ENCODE data around the gene SLC25A3. TPM values are rescaled to one million over a fixed set of nuclear protein-coding genes. Genes with fewer than 3 reads are reported as not detected.
A peak's percentile ranks its signal among the peaks of the same experiment; 100 is the strongest.
"Not testable (repeated sequence)": the region's sequence is repeated elsewhere in the genome, so short reads cannot be mapped to it uniquely, and the experiment has no call there.

Gene SLC25A3
- 508 and 518 TPM in 2 replicates for total RNA-seq

DNA sequence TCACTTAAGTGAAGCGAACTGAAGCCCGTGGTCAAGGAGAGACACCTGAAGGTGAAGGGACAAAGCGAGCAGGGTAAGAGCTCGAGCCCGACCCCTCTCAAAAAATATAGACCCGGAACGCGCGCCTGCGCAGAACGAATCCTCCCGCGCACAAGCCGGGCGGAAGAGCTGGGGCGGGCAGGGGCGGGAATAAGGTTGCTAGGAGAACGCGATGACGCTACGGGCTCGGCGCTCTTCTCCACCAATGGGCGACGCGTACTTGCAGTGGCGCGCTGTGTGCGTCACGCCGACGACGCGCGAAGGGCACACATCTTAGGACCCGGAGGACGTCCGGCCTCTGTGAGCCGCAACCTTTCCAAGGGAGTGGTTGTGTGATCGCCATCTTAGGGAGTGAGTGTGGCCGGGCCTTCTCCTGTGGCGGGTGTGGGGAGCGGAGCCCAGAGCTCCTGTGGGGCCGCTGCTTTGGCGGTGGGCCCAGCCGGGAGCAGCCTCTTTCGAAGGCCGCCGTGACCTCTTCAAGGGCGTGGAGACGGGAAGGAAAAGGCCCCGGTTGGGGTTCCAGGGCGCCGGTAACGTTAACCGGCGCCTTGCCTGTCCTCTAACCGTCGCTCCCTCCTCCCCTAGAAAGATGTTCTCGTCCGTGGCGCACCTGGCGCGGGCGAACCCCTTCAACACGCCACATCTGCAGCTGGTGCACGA is at the start of gene SLC25A3:
TSS of gene SLC25A3 (plus strand) at position 336 of the 699 bp plus-strand sequence. CDS start at position 629, 293 bp downstream.
- TF ChIP-seq CTCF (IDR thresholded peaks at IDR 0.05) = no peak
- H3K4me1 Mint-ChIP-seq = peaks cover 36% of the 10 kb centered on the region
- H3K27me3 Mint-ChIP-seq = no peaks in the 10 kb centered on the region
- CTCF ChIA-PET = interaction anchor here (0.7 to 4.8 kb wide), 6 partner anchors 12 to 103 kb away, joined by 3 to 25 read pairs (median 4); partner anchors contain the start of gene IKBIP
- POLR2A ChIA-PET = interaction anchor here (0.7 to 5.5 kb wide), 25 partner anchors 10 to 103 kb away, joined by 3 to 100 read pairs (median 5); partner anchors contain the start of genes APAF1, IKBIP and TMPO
- intact Hi-C loops (cut with micrococcal nuclease) = loop anchor here (1.0 kb wide), 6 partner anchors 14 to 90 kb away; partner anchors contain the start of gene APAF1
- H3K36me3 Mint-ChIP-seq (ENCODE audit: low read depth) = peaks cover 46% of the 10 kb centered on the region
- no peaks in the 10 kb centered on the region for H3K9me3 Mint-ChIP-seq
- peak within 1 kb of the TSS; percentile 96 for H3K4me3 Mint-ChIP-seq
- ATAC-seq (ENCODE audit: low read depth) (peak; percentile 97), DNase-seq (peak; percentile 81)
- H3K27ac Mint-ChIP-seq = peak within 1 kb of the TSS; percentile 96

DNA sequence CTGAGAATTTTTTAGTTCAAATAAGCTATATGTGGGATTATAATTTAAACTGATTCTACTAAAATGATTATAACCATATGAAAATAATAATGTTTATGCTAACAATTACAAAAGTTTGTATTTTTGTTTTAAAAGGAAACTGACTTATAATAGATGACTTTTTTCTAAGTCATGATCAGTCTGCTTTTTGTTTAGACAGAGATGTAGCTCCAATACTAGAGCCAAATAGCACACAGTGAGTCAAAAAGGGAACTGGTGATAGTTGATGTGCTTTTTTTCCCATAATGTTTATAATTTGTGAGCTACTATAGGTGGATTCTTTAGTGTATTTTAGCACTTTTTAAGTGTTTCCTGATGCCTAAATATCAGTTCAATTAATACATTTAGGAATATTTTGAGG is 49.8 kb upstream of the SLC25A3 start:
- ATAC-seq (ENCODE audit: low read depth) = no peak
- H3K4me1 Mint-ChIP-seq = no peaks in the 10 kb centered on the region
- DNase-seq = no peak
- H3K27ac Mint-ChIP-seq = no peak overlapping the region
- intact Hi-C loops (cut with micrococcal nuclease) = no loop called here
- TF ChIP-seq CTCF (IDR thresholded peaks at IDR 0.05) = no peak
- H3K27me3 Mint-ChIP-seq = no peaks in the 10 kb centered on the region
- ChIA-PET CTCF (interaction anchor here (1.8 kb wide), 1 partner anchor 10 kb away, joined by 5 read pairs; no protein-coding TSS in a partner anchor), POLR2A (interaction anchor here (1.3 kb wide), 1 partner anchor 50 kb away, joined by 4 read pairs; the partner anchor contains the start of gene SLC25A3)
- H3K4me3 Mint-ChIP-seq = no peak overlapping the region
- H3K36me3 Mint-ChIP-seq (ENCODE audit: low read depth) = peaks cover 73% of the 10 kb centered on the region
- no peaks in the 10 kb centered on the region for H3K9me3 Mint-ChIP-seq

DNA sequence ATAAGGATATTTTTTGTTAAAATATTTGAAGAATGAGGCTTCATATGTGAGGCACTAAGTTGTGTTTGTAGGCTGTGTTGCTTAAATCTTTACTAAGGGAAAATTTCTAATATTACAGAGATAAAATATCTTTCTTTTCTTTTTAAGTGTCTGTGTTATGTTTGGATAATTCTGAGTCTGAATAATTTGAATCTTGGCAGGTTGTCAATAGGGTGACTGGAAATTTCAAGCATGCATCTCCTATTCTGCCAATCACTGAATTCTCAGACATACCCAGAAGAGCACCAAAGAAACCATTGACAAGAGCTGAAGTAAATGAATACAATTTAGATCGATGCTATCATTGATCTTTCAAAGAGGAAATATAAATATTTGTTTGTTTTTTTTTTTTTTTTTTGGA is 48.7 kb upstream of the SLC25A3 start:
- POLR2A ChIA-PET = no interaction called here
- ATAC-seq (ENCODE audit: low read depth) (no peak), DNase-seq (no peak)
- no peak for TF ChIP-seq CTCF (IDR thresholded peaks at IDR 0.05)
- no peak overlapping the region for H3K27ac Mint-ChIP-seq
- CTCF ChIA-PET = interaction anchor here (1.8 kb wide), 1 partner anchor 11 kb away, joined by 5 read pairs; no protein-coding TSS in a partner anchor
- no peaks in the 10 kb centered on the region for H3K4me1 Mint-ChIP-seq
- intact Hi-C loops (cut with micrococcal nuclease) = no loop called here
- no peaks in the 10 kb centered on the region for H3K9me3 Mint-ChIP-seq
- H3K36me3 Mint-ChIP-seq (ENCODE audit: low read depth) = peaks cover 77% of the 10 kb centered on the region
- no peaks in the 10 kb centered on the region for H3K27me3 Mint-ChIP-seq
- H3K4me3 Mint-ChIP-seq = no peak overlapping the region

GRCh38 chr12:98549371-98550110 is 43.9 kb upstream of the SLC25A3 start:
- intact Hi-C loops (cut with micrococcal nuclease) = no loop called here
- ATAC-seq (ENCODE audit: low read depth) (no peak), DNase-seq (no peak)
- H3K27ac Mint-ChIP-seq = no peak overlapping the region
- ChIA-PET CTCF (no interaction called here), POLR2A (no interaction called here)
- H3K9me3 Mint-ChIP-seq = no peaks in the 10 kb centered on the region
- no peak for TF ChIP-seq CTCF (IDR thresholded peaks at IDR 0.05)
- peaks cover 61% of the 10 kb centered on the region for H3K36me3 Mint-ChIP-seq (ENCODE audit: low read depth)
- no peaks in the 10 kb centered on the region for H3K27me3 Mint-ChIP-seq
- H3K4me1 Mint-ChIP-seq = no peaks in the 10 kb centered on the region
- no peak overlapping the region for H3K4me3 Mint-ChIP-seq

GRCh38 chr12:98551787-98552186 is 41.7 kb upstream of the SLC25A3 start:
- H3K27me3 Mint-ChIP-seq = no peaks in the 10 kb centered on the region
- CTCF ChIA-PET = interaction anchor here (0.7 kb wide), 1 partner anchor 15 kb away, joined by 3 read pairs; no protein-coding TSS in a partner anchor
- no peak overlapping the region for H3K27ac Mint-ChIP-seq
- H3K4me1 Mint-ChIP-seq = no peaks in the 10 kb centered on the region
- intact Hi-C loops (cut with micrococcal nuclease) = no loop called here
- H3K4me3 Mint-ChIP-seq = no peak overlapping the region
- no peak for DNase-seq
- no peaks in the 10 kb centered on the region for H3K9me3 Mint-ChIP-seq
- TF ChIP-seq CTCF (IDR thresholded peaks at IDR 0.05) = no peak
- peaks cover 43% of the 10 kb centered on the region for H3K36me3 Mint-ChIP-seq (ENCODE audit: low read depth)
- ATAC-seq (ENCODE audit: low read depth) = no peak
- POLR2A ChIA-PET = interaction anchor here (1.0 kb wide), 1 partner anchor 92 kb away, joined by 3 read pairs; no protein-coding TSS in a partner anchor

DNA sequence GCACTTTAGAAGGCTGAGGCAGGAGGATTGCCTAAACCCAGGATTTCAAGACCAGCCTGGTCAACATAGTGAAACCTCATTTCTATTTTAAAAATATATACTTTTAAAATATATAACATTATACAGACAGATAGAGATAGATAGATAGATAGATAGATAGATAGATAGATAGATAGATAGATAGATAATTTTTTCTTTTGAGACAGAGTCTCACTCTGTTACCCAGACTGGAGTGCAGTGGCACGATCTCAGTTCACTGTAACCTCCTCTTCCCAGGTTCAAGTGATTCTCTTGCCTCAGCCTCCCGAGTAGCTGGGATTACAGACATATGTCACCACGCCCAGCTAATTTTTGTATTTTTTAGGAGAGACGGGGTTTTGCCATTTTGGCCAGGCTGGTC is 35.4 kb upstream of the SLC25A3 start:
- H3K4me3 Mint-ChIP-seq; DNase-seq; H3K27me3 Mint-ChIP-seq; H3K27ac Mint-ChIP-seq; POLR2A ChIA-PET; H3K36me3 Mint-ChIP-seq (ENCODE audit: low read depth); H3K9me3 Mint-ChIP-seq; H3K4me1 Mint-ChIP-seq; ATAC-seq (ENCODE audit: low read depth); intact Hi-C loops (cut with micrococcal nuclease): not testable (repeated sequence)
- CTCF ChIA-PET = interaction anchor here (0.9 kb wide), 1 partner anchor 9 kb away, joined by 3 read pairs; no protein-coding TSS in a partner anchor

Data from activated B cell treated with CpG ODN at 0.5 μM for 24 hours (primary cell).